Activated CD8-positive, alpha-beta memory T cell treated with anti-CD3 and anti-CD28 coated beads, Interleukin-2, amount 50 U/mL, for 24 hours (primary cell): ENCODE data around the gene HLCS.

Experiments used
- DNase-seq: peaks from one replicate; pipeline ENCODE4 v3.0.0-alpha.2; 2020; ENCODE audit errors: extremely low read depth

HLCS gene

GRCh38 chr21:36724660-36725059 lies 241.8 kb downstream of the HLCS start:
- DNase-seq = no peak

GRCh38 chr21:36723371-36723881 lies 243.0 kb downstream of the HLCS start:
- no peak for DNase-seq

DNA sequence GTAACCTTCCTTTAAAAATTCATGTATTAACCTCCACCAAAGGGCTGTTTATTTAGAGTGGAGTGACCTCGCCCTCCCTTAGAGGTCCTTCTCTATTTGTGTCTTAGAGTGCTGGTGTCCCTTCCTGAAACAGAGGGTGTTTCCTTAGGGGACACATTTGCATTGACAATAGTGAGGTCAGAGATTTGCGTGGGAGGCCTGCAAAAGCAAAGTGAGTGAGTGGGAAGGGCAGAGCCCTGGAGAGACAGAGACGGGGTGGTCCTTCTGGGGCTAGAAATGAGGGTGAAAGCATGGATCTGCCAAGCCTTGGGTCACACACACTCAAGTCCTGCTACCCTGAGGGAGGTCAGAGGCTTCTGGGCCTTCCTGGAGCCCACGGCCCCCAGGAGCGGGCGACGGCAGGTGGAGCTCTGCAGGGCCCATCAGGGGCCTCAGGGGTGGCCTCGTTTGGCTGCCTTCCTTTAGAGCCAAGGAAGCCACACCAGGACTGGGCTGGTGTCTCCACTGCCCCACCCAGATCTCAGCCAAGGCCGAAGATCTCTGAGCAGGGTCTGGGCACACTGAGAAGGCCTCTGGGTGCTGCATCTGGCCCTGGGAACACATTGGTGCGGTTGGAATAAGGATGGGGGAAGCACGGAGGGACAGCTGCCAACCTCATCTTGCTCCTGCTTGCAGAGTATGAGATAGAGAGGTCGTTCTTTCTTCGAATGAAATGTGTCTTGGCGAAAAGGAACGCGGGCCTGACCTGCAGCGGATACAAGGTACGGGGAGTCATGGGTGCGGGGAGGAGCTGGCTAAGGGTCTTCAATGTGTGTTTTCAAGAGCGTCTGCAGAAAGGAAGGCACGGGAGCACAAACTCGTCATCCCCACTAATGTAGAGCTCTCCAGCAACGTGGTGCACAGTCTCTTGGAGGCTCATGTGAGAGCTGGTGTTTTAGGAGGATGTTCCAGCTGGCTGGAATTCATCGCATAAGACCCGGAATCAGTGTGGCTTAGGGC lies 243.8 kb downstream of the HLCS start:
- DNase-seq = no peak

DNA sequence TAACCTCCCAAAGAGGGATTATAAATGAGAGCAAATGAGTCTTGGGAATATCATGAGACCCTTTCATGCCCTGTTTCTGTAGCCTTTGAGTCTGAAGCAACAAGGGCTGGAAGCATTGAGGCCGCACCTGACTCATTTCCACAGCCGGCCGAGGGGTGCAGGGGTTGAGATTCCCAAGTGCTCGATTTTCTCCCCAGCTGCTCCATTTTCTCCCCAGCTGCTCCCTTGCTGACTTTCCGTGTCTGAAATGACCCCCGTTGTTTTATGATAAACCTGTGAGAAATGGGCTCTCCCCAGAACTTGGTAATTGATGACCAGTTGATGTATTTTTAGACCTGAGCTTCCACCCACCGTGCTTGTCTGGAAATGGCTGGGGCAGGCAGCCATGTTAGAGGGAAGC lies 244.7 kb downstream of the HLCS start:
- no peak for DNase-seq

DNA sequence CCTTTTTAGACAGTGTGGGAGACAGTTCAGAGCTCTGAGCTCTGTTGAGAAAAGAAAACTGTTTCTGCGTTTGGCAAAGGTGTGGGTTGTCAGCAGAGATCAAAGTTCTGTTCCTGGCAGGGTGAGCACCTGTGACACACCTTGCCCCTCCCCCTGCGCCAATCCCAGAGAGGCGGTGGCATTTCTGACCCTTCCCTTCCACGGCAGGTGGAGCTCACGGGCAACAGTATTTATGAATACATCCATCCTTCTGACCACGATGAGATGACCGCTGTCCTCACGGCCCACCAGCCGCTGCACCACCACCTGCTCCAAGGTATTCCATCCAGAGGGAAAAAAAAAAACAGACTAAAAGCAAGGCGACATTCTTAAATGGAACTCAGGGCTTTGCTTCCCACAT lies 246.9 kb downstream of the HLCS start:
- DNase-seq = no peak

- no peak for DNase-seq
Measured at GRCh38 chr21:36718951-36719501, 247.4 kb downstream of the HLCS start.

GRCh38 chr21:36717976-36718375 lies 248.5 kb downstream of the HLCS start:
- no peak for DNase-seq

DNA sequence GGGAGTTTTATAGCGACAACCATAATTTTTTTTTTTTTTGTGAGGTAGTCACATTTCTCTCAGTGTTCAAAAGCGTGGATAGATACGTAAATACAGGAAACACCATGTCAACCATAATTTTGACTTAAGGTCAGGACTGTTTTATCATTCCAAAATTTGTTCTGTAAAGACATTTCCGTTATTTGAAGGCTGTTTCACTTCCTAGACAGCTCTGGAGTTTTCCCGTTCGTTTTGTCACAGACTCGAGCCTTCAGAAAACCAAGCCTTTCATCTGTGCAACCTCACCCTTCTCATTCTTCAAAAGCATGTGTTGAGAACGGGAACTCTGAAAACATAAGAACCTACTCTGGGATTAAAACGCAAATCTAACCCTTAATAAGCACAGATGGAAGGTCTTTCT lies 249.6 kb downstream of the HLCS start:
- no peak for DNase-seq

DNA sequence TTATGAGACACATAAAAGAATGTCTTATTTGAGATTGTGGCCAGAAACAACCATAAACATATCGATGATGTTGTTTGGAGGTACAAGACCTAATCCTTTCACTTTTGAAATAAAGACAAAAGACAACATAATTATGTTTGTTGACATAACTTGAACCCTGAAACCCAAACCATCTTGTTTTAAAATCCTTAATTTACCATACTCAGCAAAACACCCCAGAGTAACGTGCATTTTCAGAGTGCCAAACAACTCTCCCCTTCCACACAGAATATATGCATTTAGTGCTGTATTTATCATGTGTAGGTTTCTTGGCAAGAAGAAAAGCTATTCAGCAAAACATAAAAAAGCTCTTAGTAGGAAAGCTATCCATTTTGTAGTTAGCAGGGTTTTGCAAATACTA lies 250.1 kb downstream of the HLCS start:
- DNase-seq = no peak

DNA sequence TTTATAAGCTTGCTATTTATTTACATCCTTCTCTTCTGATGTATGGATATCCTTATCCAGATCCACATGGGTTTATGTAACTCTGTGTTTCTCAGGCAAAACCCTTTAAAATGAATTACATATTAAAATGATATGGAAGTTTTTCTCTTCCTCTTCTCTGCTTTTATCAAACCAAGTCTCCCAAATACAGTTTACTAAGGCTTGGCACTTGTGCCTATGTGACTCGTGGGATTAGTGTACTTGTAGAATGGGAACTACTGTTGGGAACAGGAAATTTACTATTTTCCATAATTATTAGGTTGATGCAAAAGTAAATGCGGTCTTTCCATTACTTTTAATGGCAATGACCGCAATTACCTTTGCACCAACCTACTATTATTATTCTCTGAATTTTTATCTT lies 252.7 kb downstream of the HLCS start:
- DNase-seq = no peak

DNA sequence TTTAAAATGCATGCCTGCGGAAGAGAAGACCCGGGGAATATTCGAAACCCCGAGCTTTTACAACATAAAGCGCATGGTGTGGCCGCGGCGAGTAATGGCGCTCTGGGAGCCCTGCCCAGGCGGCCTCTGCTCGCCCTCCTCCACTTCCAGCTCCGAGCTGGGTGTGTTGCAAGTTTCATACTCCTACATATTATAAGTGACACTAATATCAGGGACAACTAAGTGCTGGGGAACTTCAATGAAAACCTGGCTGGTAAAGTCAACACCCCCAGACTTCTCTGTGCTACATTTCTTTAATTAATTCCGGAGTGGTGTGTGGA lies 255.8 kb downstream of the HLCS start:
- no peak for DNase-seq

- no peak for DNase-seq
Measured at GRCh38 chr21:36709868-36710728, 256.4 kb downstream of the HLCS start.

DNA sequence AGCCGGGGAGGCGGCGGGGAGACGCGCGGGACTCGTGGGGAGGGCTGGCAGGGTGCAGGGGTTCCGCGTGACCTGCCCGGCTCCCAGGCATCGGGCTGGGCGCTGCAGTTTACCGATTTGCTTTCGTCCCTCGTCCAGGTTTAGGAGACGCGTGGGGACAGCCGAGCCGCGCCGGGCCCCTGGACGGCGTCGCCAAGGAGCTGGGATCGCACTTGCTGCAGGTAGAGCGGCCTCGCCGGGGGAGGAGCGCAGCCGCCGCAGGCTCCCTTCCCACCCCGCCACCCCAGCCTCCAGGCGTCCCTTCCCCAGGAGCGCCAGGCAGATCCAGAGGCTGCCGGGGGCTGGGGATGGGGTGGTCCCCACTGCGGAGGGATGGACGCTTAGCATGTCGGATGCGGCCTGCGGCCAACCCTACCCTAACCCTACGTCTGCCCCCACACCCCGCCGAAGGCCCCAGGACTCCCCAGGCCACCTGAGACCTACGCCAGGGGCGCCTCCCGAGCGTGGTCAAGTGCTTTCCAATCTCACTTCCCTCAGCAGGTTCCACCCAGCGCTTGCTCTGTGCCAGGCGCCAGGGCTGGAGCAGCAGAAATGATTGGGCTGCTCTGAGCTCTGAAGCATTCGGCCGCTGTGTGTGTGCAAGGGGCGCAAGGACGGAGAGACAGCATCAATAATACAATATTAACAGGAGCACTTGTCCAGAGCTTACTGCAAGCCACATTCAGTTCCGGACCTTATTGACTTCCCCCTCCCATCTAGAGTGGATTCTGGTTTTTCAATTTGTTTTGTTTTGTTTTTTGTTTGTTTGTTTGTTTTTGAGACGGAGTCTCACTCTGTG lies 257.2 kb downstream of the HLCS start:
- no peak for DNase-seq

DNA sequence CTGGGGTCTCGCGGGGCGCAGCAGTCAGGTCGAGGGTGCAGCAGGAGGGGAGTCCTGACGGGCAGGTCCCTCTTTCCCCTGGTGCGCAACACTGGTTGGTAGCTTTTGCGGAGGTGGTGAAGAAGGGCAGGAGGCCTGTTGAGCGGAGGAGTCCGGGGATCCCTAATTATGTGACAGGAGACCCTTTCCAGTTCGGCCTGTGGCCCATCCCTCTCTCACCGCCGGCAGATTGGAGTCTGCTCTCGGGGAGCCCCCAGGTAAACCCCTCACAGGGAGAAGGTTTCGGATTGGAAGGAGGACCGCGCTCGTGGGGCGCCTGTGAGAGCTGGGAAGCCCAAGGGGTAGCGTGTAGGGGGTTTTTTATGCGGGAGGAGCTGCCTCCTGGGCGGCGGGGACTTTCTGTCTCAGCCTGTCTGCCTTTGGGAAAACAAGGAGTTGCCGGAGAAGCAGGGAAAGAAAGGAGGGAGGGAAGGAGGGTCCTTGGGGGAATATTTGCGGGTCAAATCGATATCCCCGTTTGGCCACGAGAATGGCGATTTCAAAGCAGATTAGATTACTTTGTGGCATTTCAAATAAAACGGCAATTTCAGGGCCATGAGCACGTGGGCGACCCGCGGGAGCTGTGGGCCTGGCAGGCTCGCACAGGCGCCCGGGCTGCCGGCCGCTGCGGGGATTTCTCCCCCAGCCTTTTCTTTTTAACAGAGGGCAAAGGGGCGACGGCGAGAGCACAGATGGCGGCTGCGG lies 258.0 kb downstream of the HLCS start:
- no peak for DNase-seq

DNA sequence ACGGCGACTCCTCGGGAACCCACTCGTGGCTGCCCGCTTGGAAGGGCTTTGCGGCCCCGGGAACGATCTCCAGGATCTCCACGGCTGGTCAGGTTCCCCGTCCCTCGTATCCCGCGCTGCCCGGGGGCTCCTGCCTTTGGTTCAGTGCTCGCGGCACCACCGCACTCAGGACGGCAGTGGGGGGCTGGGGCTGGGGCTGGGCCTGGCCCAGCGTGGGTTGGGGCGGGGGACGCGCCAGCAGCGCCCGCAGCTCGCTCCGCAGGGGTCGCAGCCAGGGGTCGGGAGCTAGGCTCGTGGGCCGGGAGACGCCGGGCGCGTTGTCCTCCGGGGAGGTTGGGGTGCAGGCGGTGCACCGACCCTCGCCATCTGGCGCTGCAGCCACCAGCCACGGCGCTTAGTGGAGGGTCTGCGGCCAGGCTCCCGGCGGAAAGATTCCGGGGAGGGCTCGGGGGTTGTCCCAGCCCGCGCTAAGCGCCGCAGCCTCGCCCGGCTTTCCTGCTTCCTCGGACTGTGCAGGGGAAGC lies 258.6 kb downstream of the HLCS start:
- no peak for DNase-seq

- no peak for DNase-seq
Measured at GRCh38 chr21:36706951-36707762, 259.3 kb downstream of the HLCS start.

DNA sequence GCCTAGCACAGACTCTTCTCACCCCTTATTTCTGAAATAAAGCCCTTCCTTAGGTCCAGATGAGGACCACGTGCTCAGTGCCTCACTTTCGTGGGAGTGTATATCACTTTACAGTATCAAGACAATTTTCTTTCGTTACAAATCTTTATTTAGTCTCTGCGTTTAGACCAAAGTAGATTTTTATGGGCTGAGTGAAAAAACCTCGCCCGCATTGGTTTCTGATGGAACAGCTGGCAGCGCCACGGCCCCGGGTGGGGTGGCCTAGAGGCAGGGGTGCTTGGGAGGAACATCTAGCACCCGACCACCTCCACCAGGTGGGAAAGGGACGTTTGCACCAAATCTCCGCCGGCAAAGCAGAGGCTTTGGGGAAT lies 260.0 kb downstream of the HLCS start:
- DNase-seq = no peak

DNA sequence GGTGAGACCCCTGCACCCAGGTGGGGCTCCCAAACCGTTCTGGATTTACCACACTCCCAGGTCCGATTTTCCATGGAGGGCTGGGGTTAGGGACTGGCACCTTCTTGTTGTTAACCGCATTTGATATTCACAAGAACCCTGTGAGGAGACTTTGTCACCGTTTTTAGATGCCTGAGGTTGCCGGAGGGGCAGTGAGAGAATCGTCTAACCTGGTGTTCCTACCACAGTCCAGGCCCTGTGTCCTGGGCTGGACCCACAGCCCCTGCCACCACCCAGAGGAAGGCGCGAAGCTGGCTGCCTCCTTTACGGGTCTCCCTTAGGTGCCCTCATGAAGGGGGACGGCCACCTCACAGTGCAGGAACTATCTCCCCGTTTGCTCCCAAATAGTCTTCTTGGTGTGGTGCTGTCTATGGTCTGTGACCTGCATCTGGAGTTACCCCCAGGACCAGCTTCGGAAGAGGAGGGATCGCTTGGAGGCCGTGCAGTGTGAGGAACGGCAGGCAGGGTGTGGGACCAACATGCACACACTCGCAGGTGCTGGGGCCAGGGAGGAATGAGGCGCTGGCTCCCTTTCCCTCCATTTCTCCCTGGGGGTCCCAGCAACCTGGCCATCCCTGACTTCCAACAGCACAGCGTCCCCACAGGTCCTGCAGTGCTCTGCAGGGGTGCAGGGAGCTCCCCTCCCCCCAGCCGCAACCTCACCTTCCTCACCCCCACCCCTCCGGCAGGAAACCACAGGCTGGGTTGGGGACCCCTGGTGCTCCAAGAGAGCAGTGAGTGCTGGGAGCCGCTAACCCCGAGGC lies 260.6 kb downstream of the HLCS start:
- DNase-seq = no peak
